K562 (cell line): Measurements from ENCODE around the gene LIN7A. TPM values are rescaled to one million over a fixed set of nuclear protein-coding genes. Genes with fewer than 3 reads are reported as not detected.

ENCODE experiments used
- ATAC-seq: fragments of 200-7000 bp; cut with Tn5 transposase; 3 replicates; pipeline ENCODE4 v1.9.1; 2020; ENCODE audit warnings: moderate library complexity
- BruUV-seq: library from RNA; stranded (reverse); fragments of 400-500 nt; replicated peaks from 2 replicates; lab custom pipeline; 2021; lab: Mats Ljungman, UMichigan
- CTCF ChIA-PET: fragments of 300-600 bp; formaldehyde crosslinking; extraction: SDS; loops from one replicate; lab custom pipeline; 2021; ENCODE audit warnings: low intra/inter-chr PET ratio; lab: Yijun Ruan, JAX
- POLR2A ChIA-PET: fragments of 300-600, 350-650 bp; sonication (Branson Sonifier 250); formaldehyde crosslinking; extraction: SDS; loops from one replicate; lab custom pipeline; 2021; ENCODE audit warnings: antibody characterized with exemption, inconsistent platforms; lab: Yijun Ruan, JAX
- DNase-seq, 4 experiments: peaks; one replicate each; pipeline versions ENCODE4 v3.0.0 to v3.0.0-alpha.2; 2011 to 2018; ENCODE audit warnings: low spot score in 3 of 4, mixed read lengths in 3 of 4; ENCODE audit errors: extremely low read depth in 1 of 4
- FAIRE-seq: peaks from 2 replicates; lab custom pipeline; 2011; peaks lifted over from hg19 to GRCh38; lab: Jason Lieb, UNC
- H2AFZ ChIP-seq: 2 replicates; pipeline ENCODE4 v1.6.0; 2011; ENCODE audit warnings: low read depth, low read length, control low read depth, inconsistent platforms
- H3K27ac ChIP-seq: fragments of 200-600 bp; 3 replicates; pipeline ENCODE4 v1.8.0; 2011; ENCODE audit warnings: low read depth, mild to moderate bottlenecking, control low read depth, inconsistent platforms, low read length, moderate library complexity, mixed read lengths; ENCODE audit errors: extremely low read depth
- H3K27me3 ChIP-seq, 2 experiments: fragments of 300-600 bp in 1 of 2; 2 replicates in 1 of 2; 3 replicates in 1 of 2; pipeline versions ENCODE4 v1.6.0 to v1.8.0; 2011; ENCODE audit warnings: inconsistent platforms in 2 of 2, low read length in 2 of 2, mild to moderate bottlenecking in 1 of 2, mixed read lengths in 1 of 2, moderate library complexity in 1 of 2; ENCODE audit not compliant: control insufficient read depth in 2 of 2, insufficient read depth in 2 of 2
- H3K36me3 ChIP-seq: fragments of 300-600 bp; 3 replicates; pipeline ENCODE4 v1.8.0; 2011; ENCODE audit warnings: mild to moderate bottlenecking, low read length, inconsistent platforms; ENCODE audit not compliant: control insufficient read depth, insufficient read depth
- H3K4me1 ChIP-seq, 2 experiments: fragments of 200-600 bp in 1 of 2; replicated peaks in 1 of 2; 2 replicates in 1 of 2; 3 replicates in 1 of 2; pipeline versions ENCODE4 v1.5.1 to v1.8.0; 2011; ENCODE audit warnings: inconsistent platforms in 2 of 2, low read length in 2 of 2, mild to moderate bottlenecking in 1 of 2, mixed read lengths in 1 of 2, moderate library complexity in 1 of 2; ENCODE audit not compliant: control insufficient read depth in 2 of 2, insufficient read depth in 2 of 2
- H3K4me2 ChIP-seq: 2 replicates; pipeline ENCODE4 v1.6.1; 2011; ENCODE audit warnings: low read length, control low read depth, inconsistent platforms, mixed read lengths; ENCODE audit not compliant: insufficient read depth
- H3K4me3 ChIP-seq: fragments of 200-600 bp; sonication (generic), shearing (Covaris generic); 2 replicates; pipeline ENCODE4 v1.5.1; 2016; ENCODE audit warnings: control low read depth, inconsistent platforms
- H3K79me2 ChIP-seq: fragments of 200-600 bp; 3 replicates; pipeline ENCODE4 v1.8.0; 2011; ENCODE audit warnings: low read length, inconsistent platforms; ENCODE audit not compliant: control insufficient read depth, insufficient read depth
- H3K9ac ChIP-seq, 2 experiments: 2 replicates each; pipeline versions ENCODE4 v1.6.0 to v1.6.1; 2011; ENCODE audit warnings: low read depth in 2 of 2, low read length in 2 of 2, control low read depth in 1 of 2, inconsistent platforms in 1 of 2, mild to moderate bottlenecking in 1 of 2, mixed read lengths in 1 of 2; ENCODE audit not compliant: insufficient read depth in 1 of 2
- H3K9me1 ChIP-seq: one replicate; pipeline ENCODE4 v1.6.0; 2011; ENCODE audit warnings: inconsistent platforms, mild to moderate bottlenecking, low read length, moderate library complexity; ENCODE audit not compliant: control insufficient read depth, insufficient read depth
- H3K9me3 ChIP-seq: replicated peaks from 2 replicates; pipeline ENCODE4 v1.5.1; 2011; ENCODE audit warnings: low read depth, low read length, inconsistent platforms; ENCODE audit not compliant: control insufficient read depth, insufficient read depth
- H4K20me1 ChIP-seq: replicated peaks from 2 replicates; pipeline ENCODE4 v1.6.1; 2011; ENCODE audit warnings: low read length, inconsistent platforms, mixed read lengths; ENCODE audit not compliant: control insufficient read depth, insufficient read depth
- ARID1B ChIP-seq: fragments of 450-650 bp; IDR thresholded peaks from 2 replicates; pipeline ENCODE4 v1.6.1; 2016; ENCODE audit warnings: antibody characterized with exemption, mild to moderate bottlenecking, inconsistent platforms
- CBFA2T2 ChIP-seq: fragments of 450-650 bp; conservative IDR thresholded peaks from 2 replicates; pipeline ENCODE4 v1.6.1; 2017; ENCODE audit warnings: mild to moderate bottlenecking
- ELF2 ChIP-seq: fragments of 250-450 bp; sonication (Bioruptor Pico); IDR thresholded peaks from 2 replicates; pipeline ENCODE4 v1.5.0; 2021; ENCODE audit warnings: mild to moderate bottlenecking
- PURB ChIP-seq: sonication (generic); formaldehyde crosslinking; IDR thresholded peaks from 2 replicates; pipeline ENCODE4 v1.9.0; 2021; ENCODE audit warnings: low read depth, mild to moderate bottlenecking, missing genetic modification reagents
- RBM25 ChIP-seq: fragments of 200-400 bp; formaldehyde crosslinking; IDR thresholded peaks from 2 replicates; pipeline ENCODE4 v1.6.1; 2018; ENCODE audit warnings: low read length, low read depth, moderate library complexity; ENCODE audit not compliant: severe bottlenecking
- SRF ChIP-seq, 2 experiments: fragments of 250-450, 450-650 bp in 1 of 2; sonication (Bioruptor Pico) in 1 of 2; sonication (generic) in 1 of 2; formaldehyde crosslinking; IDR thresholded peaks; 2 replicates each; pipeline versions ENCODE4 v1.5.0 to v1.5.1; 2020 to 2022; ENCODE audit warnings: mild to moderate bottlenecking in 1 of 2, missing genetic modification reagents in 1 of 2
- TAF1 ChIP-seq: IDR thresholded peaks from 2 replicates; pipeline ENCODE4 v1.6.1; 2011; ENCODE audit warnings: mild to moderate bottlenecking, low read length, moderate library complexity; ENCODE audit not compliant: insufficient read depth, control insufficient read depth, severe bottlenecking; ENCODE audit errors: extremely low read depth
- ZNF311 ChIP-seq: fragments of 250-450 bp; sonication (Bioruptor Pico); IDR thresholded peaks from 2 replicates; pipeline ENCODE4 v1.4.0; 2020; ENCODE audit warnings: mild to moderate bottlenecking, moderate library complexity
- WGBS: fragments of 100-300 bp; shearing (Covaris generic); methylation state at CpG from one replicate; pipeline ENCODE4 v1.1.6; 2016; ENCODE audit warnings: low coverage, mixed read lengths; ENCODE audit not compliant: insufficient coverage; ENCODE audit errors: missing lambda C conversion rate; 5-methylcytosine and 5-hydroxymethylcytosine counted together
- in situ Hi-C: fragments of 300-500 bp; cut with MboI; formaldehyde crosslinking; loops from 4 replicates; pipeline ENCODE4 v1.15.0; 2018; ENCODE audit warnings: inconsistent platforms, mixed read lengths
- intact Hi-C: fragments of 100-400 bp; cut with micrococcal nuclease; formaldehyde crosslinking; loops from 2 replicates; pipeline ENCODE4 v1.14.2; 2022
- polyA plus RNA-seq, 8 experiments: library from polyadenylated mRNA; depleted of rRNA in 4 of 8; stranded (reverse) in 5 of 8; unstranded in 3 of 8; fragments of >200 nt; fragmentation: Nextera tagmentation in 2 of 8; fragmentation: Illumina TruSeq in 1 of 8; extraction: Ambion mirVana in 2 of 8; extraction: Trizol in 1 of 8; gene quantifications; 2 replicates each; pipeline versions ENCODE4 v1.2.1 to v1.2.3, GENCODE V29; 2011 to 2014; ENCODE audit warnings: inconsistent platforms in 1 of 8, missing spikeins in 1 of 8
- total RNA-seq, 7 experiments: library from RNA; depleted of rRNA in 6 of 7; stranded (reverse); fragments of >200 nt in 6 of 7; fragmentation: Illumina TruSeq in 2 of 7; extraction: Trizol in 2 of 7; gene quantifications; 2 replicates each; pipeline versions ENCODE4 v1.2.1 to v1.2.3, GENCODE V29; 2011 to 2021; ENCODE audit warnings: low replicate concordance in 1 of 7
- TF ChIP-seq, protein P1 (sequence below): sonication (generic); formaldehyde crosslinking; IDR thresholded peaks from 2 replicates; pipeline ENCODE4 v1.8.1; 2023; ENCODE audit warnings: mild to moderate bottlenecking, missing genetic modification reagents, moderate library complexity
- TF ChIP-seq, protein P2 (sequence below), 3 experiments: IDR thresholded peaks in 2 of 3; conservative IDR thresholded peaks in 1 of 3; 2 replicates each; pipeline ENCODE4 v1.5.1; 2011 to 2012; ENCODE audit warnings: low read length in 3 of 3, mild to moderate bottlenecking in 3 of 3, control low read depth in 2 of 3, improper control_type of control experiment in 1 of 3, inconsistent platforms in 1 of 3, low read depth in 1 of 3, mixed read lengths in 1 of 3, moderate library complexity in 1 of 3; ENCODE audit not compliant: insufficient read depth in 2 of 3

LIN7A gene
- total and polyA plus RNA-seq, 9 of the 15 experiments (the other 6 are each of a cell fraction or from before 2014, with no cell fraction given): not detected

DNA sequence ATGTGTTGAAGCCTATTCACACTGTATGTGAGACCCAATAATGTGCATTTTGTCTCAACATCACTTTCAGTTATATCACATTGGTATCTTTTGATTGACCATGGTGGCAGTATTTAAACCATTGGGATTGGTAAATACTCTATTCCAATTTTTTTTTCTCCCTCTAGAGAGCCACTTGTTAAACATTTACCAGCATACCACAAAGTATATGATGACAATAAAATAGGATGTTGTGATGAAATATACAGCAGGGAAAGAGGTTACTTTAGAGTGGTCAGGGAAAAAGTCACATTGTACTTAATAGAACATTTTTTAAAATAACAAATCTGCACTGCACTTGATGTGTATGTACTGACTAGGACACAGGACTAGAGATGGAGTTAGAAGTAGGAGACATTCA, 5.6 kb upstream of the LIN7A start:
- no TSS peak for BruUV-seq
- Histone ChIP-seq H3K4me2 (no peak overlapping the region), H3K4me1 (no peaks in the 10 kb centered on the region), H3K27me3 (no peaks in the 10 kb centered on the region), H3K27ac (no peak overlapping the region), H3K79me2 (no peaks in the 10 kb centered on the region), H3K9ac (no peak overlapping the region), H3K4me3 (no peak overlapping the region), H2AFZ (no peak overlapping the region), H3K9me3 (no peaks in the 10 kb centered on the region; the same call in 1 of the 2 replicates), H3K36me3 (no peaks in the 10 kb centered on the region), H3K9me1 (no peaks in the 10 kb centered on the region), H4K20me1 (no peaks in the 10 kb centered on the region)
- ChIA-PET POLR2A (no interaction called here), CTCF (no interaction called here)
- TF ChIP-seq RBM25 (no peak), ARID1B (no peak), ELF2 (CRISPR knock-in tag) (no peak)
- DNase-seq: no peak
- in situ Hi-C loops (no loop called here), intact Hi-C loops (no loop called here)
- no peak for FAIRE-seq
- ATAC-seq: no peak

DNA sequence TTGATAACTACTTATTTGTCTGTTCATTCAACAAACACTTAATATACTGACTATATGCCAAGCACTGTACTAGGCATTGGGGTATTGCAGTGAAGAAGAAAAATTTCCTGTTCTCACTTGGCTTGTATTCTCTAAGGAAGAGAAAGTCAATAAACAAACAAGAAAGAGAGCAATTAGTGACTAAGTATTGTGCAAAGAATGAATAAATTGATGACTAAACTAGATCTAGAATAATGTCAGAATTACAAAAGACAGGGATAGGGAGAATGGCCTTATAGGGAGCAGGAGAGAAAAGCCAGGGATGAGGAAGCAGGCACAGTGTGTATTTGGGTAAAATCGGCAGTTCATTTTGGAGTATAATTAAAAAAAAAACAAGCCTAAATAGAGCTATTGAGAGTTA, 4.2 kb upstream of the LIN7A start:
- intact Hi-C loops: no loop called here

More for the DNA sequence above, 4.2 kb upstream of the LIN7A start:
- TF ChIP-seq PURB (CRISPR knock-in tag) (no peak), CBFA2T2 (no peak), SRF (CRISPR knock-in tag; IDR thresholded peaks at IDR 0.05) (no peak), ZNF311 (no peak), TAF1 (no peak)
- TF ChIP-seq, protein P1, sequence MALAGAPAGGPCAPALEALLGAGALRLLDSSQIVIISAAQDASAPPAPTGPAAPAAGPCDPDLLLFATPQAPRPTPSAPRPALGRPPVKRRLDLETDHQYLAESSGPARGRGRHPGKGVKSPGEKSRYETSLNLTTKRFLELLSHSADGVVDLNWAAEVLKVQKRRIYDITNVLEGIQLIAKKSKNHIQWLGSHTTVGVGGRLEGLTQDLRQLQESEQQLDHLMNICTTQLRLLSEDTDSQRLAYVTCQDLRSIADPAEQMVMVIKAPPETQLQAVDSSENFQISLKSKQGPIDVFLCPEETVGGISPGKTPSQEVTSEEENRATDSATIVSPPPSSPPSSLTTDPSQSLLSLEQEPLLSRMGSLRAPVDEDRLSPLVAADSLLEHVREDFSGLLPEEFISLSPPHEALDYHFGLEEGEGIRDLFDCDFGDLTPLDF: no peak
- TF ChIP-seq, protein P2, sequence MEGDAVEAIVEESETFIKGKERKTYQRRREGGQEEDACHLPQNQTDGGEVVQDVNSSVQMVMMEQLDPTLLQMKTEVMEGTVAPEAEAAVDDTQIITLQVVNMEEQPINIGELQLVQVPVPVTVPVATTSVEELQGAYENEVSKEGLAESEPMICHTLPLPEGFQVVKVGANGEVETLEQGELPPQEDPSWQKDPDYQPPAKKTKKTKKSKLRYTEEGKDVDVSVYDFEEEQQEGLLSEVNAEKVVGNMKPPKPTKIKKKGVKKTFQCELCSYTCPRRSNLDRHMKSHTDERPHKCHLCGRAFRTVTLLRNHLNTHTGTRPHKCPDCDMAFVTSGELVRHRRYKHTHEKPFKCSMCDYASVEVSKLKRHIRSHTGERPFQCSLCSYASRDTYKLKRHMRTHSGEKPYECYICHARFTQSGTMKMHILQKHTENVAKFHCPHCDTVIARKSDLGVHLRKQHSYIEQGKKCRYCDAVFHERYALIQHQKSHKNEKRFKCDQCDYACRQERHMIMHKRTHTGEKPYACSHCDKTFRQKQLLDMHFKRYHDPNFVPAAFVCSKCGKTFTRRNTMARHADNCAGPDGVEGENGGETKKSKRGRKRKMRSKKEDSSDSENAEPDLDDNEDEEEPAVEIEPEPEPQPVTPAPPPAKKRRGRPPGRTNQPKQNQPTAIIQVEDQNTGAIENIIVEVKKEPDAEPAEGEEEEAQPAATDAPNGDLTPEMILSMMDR (IDR thresholded peaks at IDR 0.05 in 2 of 3, conservative IDR thresholded peaks at IDR 0.05 in 1 of 3; ENCODE audit: insufficient read depth in 2 of 3, low read depth in 1 of 3, low read length in 3 of 3): no peak
- no peak for FAIRE-seq
- Histone ChIP-seq H4K20me1 (no peaks in the 10 kb centered on the region), H2AFZ (no peak overlapping the region), H3K9me3 (no peaks in the 10 kb centered on the region; the same call in 1 of the 2 replicates), H3K27me3 (no peaks in the 10 kb centered on the region), H3K9me1 (no peaks in the 10 kb centered on the region), H3K79me2 (no peaks in the 10 kb centered on the region), H3K4me3 (no peak overlapping the region), H3K4me1 (no peaks in the 10 kb centered on the region), H3K36me3 (no peaks in the 10 kb centered on the region), H3K27ac (no peak overlapping the region), H3K9ac (no peak overlapping the region), H3K4me2 (no peak overlapping the region)
- no TSS peak for BruUV-seq
- no peak for ATAC-seq
- ChIA-PET POLR2A (no interaction called here), CTCF (interaction anchor here (0.7 kb wide), 1 partner anchor 202 kb away, joined by 3 read pairs; no protein-coding TSS in a partner anchor)
- in situ Hi-C loops: no loop called here
- no peak for DNase-seq
- 0% methylated on average over 1 of the region's 1 CpG for WGBS
